HG02973 (cell line): ENCODE results near the gene EXOSC10.
"Not testable (repeated sequence)": the region's sequence is repeated elsewhere in the genome, so short reads cannot be mapped to it uniquely, and the experiment has no call there.

ENCODE experiments used
- ATAC-seq: cut with Tn5 transposase; IDR thresholded peaks from one replicate; pipeline ENCODE4 v1.9.1; 2021; ENCODE audit warnings: moderate library complexity; ENCODE audit not compliant: unreplicated experiment

Gene EXOSC10

GRCh38 chr1:11044849-11045427 lies 54.7 kb downstream of the EXOSC10 start:
- no peak for ATAC-seq

GRCh38 chr1:11044086-11044848 lies 55.4 kb downstream of the EXOSC10 start:
- ATAC-seq, result no peak

GRCh38 chr1:11042995-11043874 lies 56.4 kb downstream of the EXOSC10 start:
- ATAC-seq, result no peak

- ATAC-seq, result no peak
Measured at GRCh38 chr1:11042065-11042464, 57.6 kb downstream of the EXOSC10 start.

GRCh38 chr1:11041048-11041447 lies 58.6 kb downstream of the EXOSC10 start:
- ATAC-seq, result no peak

- ATAC-seq, result not testable (repeated sequence)
Measured at GRCh38 chr1:11040105-11040429, 59.6 kb downstream of the EXOSC10 start.

- ATAC-seq, result no peak
Measured at GRCh38 chr1:11039351-11040104, 60.1 kb downstream of the EXOSC10 start.

GRCh38 chr1:11037740-11038182 lies 61.9 kb downstream of the EXOSC10 start:
- ATAC-seq, result no peak

GRCh38 chr1:11037019-11037739 lies 62.5 kb downstream of the EXOSC10 start:
- ATAC-seq, result not testable (repeated sequence)

GRCh38 chr1:11031624-11032262 lies 67.9 kb downstream of the EXOSC10 start:
- ATAC-seq, result no peak

GRCh38 chr1:11030865-11031264 lies 68.8 kb downstream of the EXOSC10 start:
- no peak for ATAC-seq

GRCh38 chr1:11028018-11028417 lies 71.7 kb downstream of the EXOSC10 start:
- ATAC-seq, result no peak

GRCh38 chr1:11027316-11027715 lies 72.4 kb downstream of the EXOSC10 start:
- no peak for ATAC-seq

GRCh38 chr1:11026903-11027302 lies 72.8 kb downstream of the EXOSC10 start:
- ATAC-seq, result no peak

GRCh38 chr1:11026052-11026451 lies 73.6 kb downstream of the EXOSC10 start:
- ATAC-seq, result no peak

GRCh38 chr1:11025618-11026017 lies 74.1 kb downstream of the EXOSC10 start:
- no peak for ATAC-seq

- ATAC-seq, result no peak
Measured at GRCh38 chr1:11024874-11025203, 74.8 kb downstream of the EXOSC10 start.

- ATAC-seq, result no peak
Measured at GRCh38 chr1:11024154-11024873, 75.4 kb downstream of the EXOSC10 start.

GRCh38 chr1:11023201-11023600 lies 76.5 kb downstream of the EXOSC10 start:
- no peak for ATAC-seq
